SK-N-SH treated with all-trans-retinoic acid at 6 μM for 48 hours (cell line): ENCODE data around the gene RIMBP2.

Experiments
- OSR1 ChIP-seq: fragments of 250-450 bp; sonication (Bioruptor Pico); IDR thresholded peaks from 2 replicates; pipeline ENCODE4 v1.8.0; 2022; ENCODE audit warnings: moderate library complexity, mild to moderate bottlenecking, inconsistent platforms
- TCF4 ChIP-seq: fragments of 250-450 bp; sonication (Bioruptor Pico); IDR thresholded peaks from 2 replicates; pipeline ENCODE4 v1.8.0; 2021; ENCODE audit warnings: mild to moderate bottlenecking, moderate library complexity, borderline replicate concordance
- TSHZ2 ChIP-seq: fragments of 250-450 bp; sonication (Bioruptor Pico); IDR thresholded peaks from 2 replicates; pipeline ENCODE4 v1.5.0; 2020; ENCODE audit warnings: mild to moderate bottlenecking, moderate library complexity

- no peak for TF ChIP-seq TSHZ2 (CRISPR knock-in tag)
- TF ChIP-seq OSR1 (CRISPR knock-in tag) = no peak
- TF ChIP-seq TCF4 (CRISPR knock-in tag) = no peak
Measured at GRCh38 chr12:130469552-130469951, 246.5 kb downstream of the RIMBP2 start.
